HCT116 (cell line): ENCODE results near the gene MGAT4C. TPM values are rescaled to one million over a fixed set of nuclear protein-coding genes. Genes with fewer than 3 reads are reported as not detected.
"Not testable (repeated sequence)": the region's sequence is repeated elsewhere in the genome, so short reads cannot be mapped to it uniquely, and the experiment has no call there.

Experiments used
- ATAC-seq: fragments of 200-7000 bp; cut with Tn5 transposase; 2 replicates; pipeline ENCODE4 v1.9.1; 2020; ENCODE audit warnings: mild to moderate bottlenecking, moderate library complexity
- BruUV-seq: library from RNA; stranded (reverse); fragments of 400-500 nt; replicated peaks from 2 replicates; lab custom pipeline; 2021; lab: Mats Ljungman, UMichigan
- CTCF ChIA-PET: fragments of 300-600 bp; sonication (Branson Sonifier 250); formaldehyde crosslinking; loops from one replicate; lab custom pipeline; 2021; ENCODE audit warnings: antibody characterized with exemption; lab: Charles Lee
- POLR2A ChIA-PET: fragments of 300-600, 350-600 bp; sonication (Branson Sonifier 250); formaldehyde crosslinking; loops from one replicate; lab custom pipeline; 2021; ENCODE audit warnings: antibody characterized with exemption; lab: Charles Lee
- RAD21 ChIA-PET, 2 experiments: fragments of 300-600 bp; sonication (Branson Sonifier 250); formaldehyde crosslinking; loops; one replicate each; lab custom pipeline; 2023; ENCODE audit warnings: low total read pairs in 2 of 2; ENCODE audit not compliant: uncharacterized antibody in 2 of 2, unreplicated experiment in 2 of 2, low non-redundant PET in 1 of 2; lab: Charles Lee
- DNase-seq: peaks from one replicate; pipeline ENCODE4 v3.0.0-alpha.2; 2010; ENCODE audit warnings: low read depth, low spot score
- H2AFZ ChIP-seq: fragments of 200-600 bp; shearing (Covaris generic), sonication (generic); 2 replicates; pipeline ENCODE4 v1.6.1; 2017; ENCODE audit warnings: low read depth, mixed run types, mixed read lengths, antibody characterized with exemption, low read length; ENCODE audit not compliant: poor library complexity, severe bottlenecking
- H3K27ac ChIP-seq: 2 replicates; pipeline ENCODE4 v1.5.1; 2012; ENCODE audit warnings: low read depth, low read length
- H3K27me3 ChIP-seq: fragments of 200-600 bp; sonication (generic); 2 replicates; pipeline ENCODE4 v1.6.1; 2016; ENCODE audit warnings: mixed run types, low read length, mixed read lengths; ENCODE audit not compliant: insufficient read depth
- H3K36me3 ChIP-seq, 2 experiments: fragments of 200-500 bp in 1 of 2; fragments of 200-600 bp in 1 of 2; sonication (Bioruptor generic) in 1 of 2; sonication (generic) in 1 of 2; 2 replicates each; pipeline versions ENCODE4 v1.5.1 to v1.6.1; 2014 to 2016; ENCODE audit warnings: low read length in 2 of 2, inconsistent platforms in 1 of 2, mixed read lengths in 1 of 2, mixed run types in 1 of 2; ENCODE audit not compliant: insufficient read depth in 2 of 2, control insufficient read depth in 1 of 2
- H3K4me1 ChIP-seq, 2 experiments: fragments of 200-600 bp in 1 of 2; sonication (generic) in 1 of 2; 2 replicates each; pipeline versions ENCODE4 v1.5.1 to v1.6.1; 2012 to 2017; ENCODE audit warnings: low read length in 2 of 2, inconsistent platforms in 1 of 2, mild to moderate bottlenecking in 1 of 2, mixed read lengths in 1 of 2, mixed run types in 1 of 2, moderate library complexity in 1 of 2; ENCODE audit not compliant: insufficient read depth in 2 of 2, control insufficient read depth in 1 of 2
- H3K4me2 ChIP-seq: fragments of 200-600 bp; sonication (generic); 2 replicates; pipeline ENCODE4 v1.6.1; 2017; ENCODE audit warnings: mixed run types, low read length, mixed read lengths
- H3K4me3 ChIP-seq, 2 experiments: fragments of 200-600 bp in 1 of 2; sonication (generic) in 1 of 2; replicated peaks in 1 of 2; 2 replicates each; pipeline ENCODE4 v1.5.1; 2011 to 2016; ENCODE audit warnings: low read length in 2 of 2, control low read depth in 1 of 2, low read depth in 1 of 2, mild to moderate bottlenecking in 1 of 2, mixed read lengths in 1 of 2, mixed run types in 1 of 2
- H3K79me2 ChIP-seq: fragments of 200-600 bp; sonication (generic); 2 replicates; pipeline ENCODE4 v1.6.1; 2017; ENCODE audit warnings: mild to moderate bottlenecking, mixed run types, low read length, moderate library complexity, mixed read lengths; ENCODE audit not compliant: insufficient read depth
- H3K9ac ChIP-seq: fragments of 200-600 bp; sonication (generic); 2 replicates; pipeline ENCODE4 v1.6.1; 2016; ENCODE audit warnings: low read length, mixed read lengths
- H3K9me2 ChIP-seq: fragments of 200-600 bp; sonication (generic), shearing (Covaris generic); 2 replicates; pipeline ENCODE4 v1.6.1; 2017; ENCODE audit warnings: mixed run types, mild to moderate bottlenecking, moderate library complexity; ENCODE audit not compliant: insufficient read depth
- H3K9me3 ChIP-seq, 2 experiments: fragments of 200-500 bp in 1 of 2; fragments of 200-600 bp in 1 of 2; sonication (Bioruptor generic) in 1 of 2; sonication (generic) in 1 of 2; 2 replicates each; pipeline ENCODE4 v1.6.1; 2014 to 2017; ENCODE audit warnings: low read length in 2 of 2, mixed read lengths in 2 of 2, inconsistent platforms in 1 of 2, low read depth in 1 of 2, mild to moderate bottlenecking in 1 of 2, mixed run types in 1 of 2, moderate library complexity in 1 of 2; ENCODE audit not compliant: control insufficient read depth in 1 of 2, insufficient read depth in 1 of 2
- H4K20me1 ChIP-seq: fragments of 200-600 bp; sonication (generic), shearing (Covaris generic); 2 replicates; pipeline ENCODE4 v1.6.1; 2017; ENCODE audit warnings: mixed run types, mild to moderate bottlenecking, moderate library complexity; ENCODE audit not compliant: insufficient read depth
- EGR1 ChIP-seq: IDR thresholded peaks from 2 replicates; pipeline ENCODE4 v1.6.1; 2012; ENCODE audit warnings: low read depth
- ELF1 ChIP-seq: IDR thresholded peaks from 2 replicates; pipeline ENCODE4 v1.6.1; 2012; ENCODE audit warnings: low read depth, borderline replicate concordance
- POLR2A ChIP-seq: IDR thresholded peaks from 2 replicates; pipeline ENCODE4 v1.7.0; 2011; ENCODE audit warnings: borderline replicate concordance; ENCODE audit not compliant: insufficient read depth, insufficient read length; ENCODE audit errors: extremely low read depth
- RAD21 ChIP-seq: IDR thresholded peaks from 2 replicates; pipeline ENCODE4 v1.6.1; 2012; ENCODE audit warnings: low read depth, mild to moderate bottlenecking
- SRF ChIP-seq: IDR thresholded peaks from 2 replicates; pipeline ENCODE4 v1.6.1; 2012; ENCODE audit warnings: low read depth
- ZNF274 ChIP-seq: fragments of 200-500 bp; sonication (Bioruptor generic); IDR thresholded peaks from 2 replicates; pipeline ENCODE4 v1.6.1; 2014; ENCODE audit warnings: mild to moderate bottlenecking, low read depth, low read length, inconsistent platforms
- intact Hi-C: fragments of 100-400 bp; cut with micrococcal nuclease; formaldehyde crosslinking; loops from 2 replicates; pipeline ENCODE4 v1.10.0; 2022
- total RNA-seq: library from RNA; stranded (reverse); gene quantifications from one replicate; pipeline ENCODE4 v1.2.1, GENCODE V29; 2021; ENCODE audit not compliant: unreplicated experiment
- TF ChIP-seq, protein P1 (sequence below), 3 experiments: fragments of 200-600 bp in 1 of 3; sonication (generic) in 1 of 3; IDR thresholded peaks in 2 of 3; conservative IDR thresholded peaks in 1 of 3; 2 replicates each; pipeline ENCODE4 v1.5.1; 2012 to 2017; ENCODE audit warnings: low read depth in 2 of 3, low read length in 2 of 3, antibody characterized with exemption in 1 of 3, borderline replicate concordance in 1 of 3, control low read depth in 1 of 3, mild to moderate bottlenecking in 1 of 3, mixed read lengths in 1 of 3, mixed run types in 1 of 3, moderate library complexity in 1 of 3; ENCODE audit not compliant: insufficient read depth in 1 of 3
- TF ChIP-seq, protein P2 (sequence below): IDR thresholded peaks from 2 replicates; pipeline ENCODE4 v1.6.1; 2012
- TF ChIP-seq, protein P3 (sequence below): IDR thresholded peaks from 2 replicates; pipeline ENCODE4 v1.6.1; 2011; ENCODE audit warnings: mild to moderate bottlenecking, low read length, moderate library complexity; ENCODE audit not compliant: insufficient replicate concordance; ENCODE audit errors: extremely low read depth

Gene MGAT4C
- total RNA-seq, 1 experiment from 2014 or later = not detected

DNA sequence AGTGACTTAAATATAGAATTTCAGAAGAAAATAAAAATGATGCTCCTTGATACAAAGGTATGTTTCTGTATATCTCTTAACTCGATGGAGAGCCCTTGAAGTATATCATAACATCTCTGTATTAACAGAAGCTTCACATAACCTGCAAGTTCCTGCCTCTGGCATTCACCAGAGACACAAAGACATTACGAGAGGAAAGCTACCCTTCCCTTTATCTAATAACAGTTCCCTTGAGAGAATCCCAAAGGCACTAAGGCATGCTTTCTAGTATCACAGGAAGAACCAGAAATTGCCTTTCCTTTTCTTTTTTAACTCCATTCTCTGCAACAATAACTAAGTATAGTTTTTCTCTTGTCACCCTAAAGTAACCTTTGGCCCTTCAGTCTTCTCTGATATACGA, 164.5 kb downstream of the MGAT4C start (continued):
- TF ChIP-seq, protein P1, sequence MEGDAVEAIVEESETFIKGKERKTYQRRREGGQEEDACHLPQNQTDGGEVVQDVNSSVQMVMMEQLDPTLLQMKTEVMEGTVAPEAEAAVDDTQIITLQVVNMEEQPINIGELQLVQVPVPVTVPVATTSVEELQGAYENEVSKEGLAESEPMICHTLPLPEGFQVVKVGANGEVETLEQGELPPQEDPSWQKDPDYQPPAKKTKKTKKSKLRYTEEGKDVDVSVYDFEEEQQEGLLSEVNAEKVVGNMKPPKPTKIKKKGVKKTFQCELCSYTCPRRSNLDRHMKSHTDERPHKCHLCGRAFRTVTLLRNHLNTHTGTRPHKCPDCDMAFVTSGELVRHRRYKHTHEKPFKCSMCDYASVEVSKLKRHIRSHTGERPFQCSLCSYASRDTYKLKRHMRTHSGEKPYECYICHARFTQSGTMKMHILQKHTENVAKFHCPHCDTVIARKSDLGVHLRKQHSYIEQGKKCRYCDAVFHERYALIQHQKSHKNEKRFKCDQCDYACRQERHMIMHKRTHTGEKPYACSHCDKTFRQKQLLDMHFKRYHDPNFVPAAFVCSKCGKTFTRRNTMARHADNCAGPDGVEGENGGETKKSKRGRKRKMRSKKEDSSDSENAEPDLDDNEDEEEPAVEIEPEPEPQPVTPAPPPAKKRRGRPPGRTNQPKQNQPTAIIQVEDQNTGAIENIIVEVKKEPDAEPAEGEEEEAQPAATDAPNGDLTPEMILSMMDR (IDR thresholded peaks at IDR 0.05 in 2 of 3, conservative IDR thresholded peaks at IDR 0.05 in 1 of 3; ENCODE audit: borderline replicate concordance in 1 of 3, insufficient read depth in 1 of 3, low read depth in 2 of 3, low read length in 2 of 3) = no peak
- TF ChIP-seq POLR2A (no peak), RAD21 (no peak), ELF1 (no peak), ZNF274 (no peak), SRF (no peak)
- TF ChIP-seq, protein P2, sequence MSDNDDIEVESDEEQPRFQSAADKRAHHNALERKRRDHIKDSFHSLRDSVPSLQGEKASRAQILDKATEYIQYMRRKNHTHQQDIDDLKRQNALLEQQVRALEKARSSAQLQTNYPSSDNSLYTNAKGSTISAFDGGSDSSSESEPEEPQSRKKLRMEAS = no peak

DNA sequence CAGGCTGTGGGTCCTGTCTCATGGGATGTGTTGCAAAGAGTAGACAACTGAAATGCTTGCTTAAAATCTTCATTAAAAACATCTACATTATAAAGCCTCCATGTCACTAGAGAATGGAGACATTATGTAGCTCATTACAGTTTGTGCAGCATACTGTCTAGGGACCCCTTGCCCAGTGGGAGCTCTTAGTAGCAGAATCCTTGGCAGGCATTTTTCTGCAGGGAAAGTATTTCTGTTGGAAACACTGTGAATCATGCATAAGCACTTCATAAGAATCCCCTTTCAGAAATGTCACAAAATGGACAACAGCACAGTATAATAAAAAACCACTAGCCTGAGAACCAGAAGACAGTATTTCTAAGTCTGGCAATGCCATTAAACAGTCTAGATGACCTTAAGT, 174.3 kb downstream of the MGAT4C start:
- ATAC-seq = no peak
- no peaks in the 10 kb centered on the region for H4K20me1 ChIP-seq
- no TSS peak for BruUV-seq
- H3K36me3 ChIP-seq = no peaks in the 10 kb centered on the region
- no peaks in the 10 kb centered on the region for H3K9me3 ChIP-seq
- no peak for DNase-seq
- H3K79me2 ChIP-seq = no peaks in the 10 kb centered on the region
- intact Hi-C loops = no loop called here
- H2AFZ ChIP-seq = no peak overlapping the region
- H3K4me2 ChIP-seq = no peak overlapping the region
- H3K4me3 ChIP-seq = no peak overlapping the region
- CTCF ChIA-PET = no interaction called here
- POLR2A ChIA-PET = no interaction called here
- no peaks in the 10 kb centered on the region for H3K4me1 ChIP-seq
- RAD21 ChIA-PET = no interaction called here
- no peaks in the 10 kb centered on the region for H3K9me2 ChIP-seq
- H3K9ac ChIP-seq = no peak overlapping the region
- no peaks in the 10 kb centered on the region for H3K27me3 ChIP-seq
- H3K27ac ChIP-seq = no peak overlapping the region
- TF ChIP-seq, protein P1 (IDR thresholded peaks at IDR 0.05 in 2 of 3, conservative IDR thresholded peaks at IDR 0.05 in 1 of 3; ENCODE audit: borderline replicate concordance in 1 of 3, insufficient read depth in 1 of 3, low read depth in 2 of 3, low read length in 2 of 3) = no peak
- TF ChIP-seq EGR1 = no peak
- TF ChIP-seq SRF = no peak
- TF ChIP-seq, protein P3, sequence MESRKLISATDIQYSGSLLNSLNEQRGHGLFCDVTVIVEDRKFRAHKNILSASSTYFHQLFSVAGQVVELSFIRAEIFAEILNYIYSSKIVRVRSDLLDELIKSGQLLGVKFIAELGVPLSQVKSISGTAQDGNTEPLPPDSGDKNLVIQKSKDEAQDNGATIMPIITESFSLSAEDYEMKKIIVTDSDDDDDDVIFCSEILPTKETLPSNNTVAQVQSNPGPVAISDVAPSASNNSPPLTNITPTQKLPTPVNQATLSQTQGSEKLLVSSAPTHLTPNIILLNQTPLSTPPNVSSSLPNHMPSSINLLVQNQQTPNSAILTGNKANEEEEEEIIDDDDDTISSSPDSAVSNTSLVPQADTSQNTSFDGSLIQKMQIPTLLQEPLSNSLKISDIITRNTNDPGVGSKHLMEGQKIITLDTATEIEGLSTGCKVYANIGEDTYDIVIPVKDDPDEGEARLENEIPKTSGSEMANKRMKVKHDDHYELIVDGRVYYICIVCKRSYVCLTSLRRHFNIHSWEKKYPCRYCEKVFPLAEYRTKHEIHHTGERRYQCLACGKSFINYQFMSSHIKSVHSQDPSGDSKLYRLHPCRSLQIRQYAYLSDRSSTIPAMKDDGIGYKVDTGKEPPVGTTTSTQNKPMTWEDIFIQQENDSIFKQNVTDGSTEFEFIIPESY = no peak
- TF ChIP-seq, all 23 proteins: peak for 0

DNA sequence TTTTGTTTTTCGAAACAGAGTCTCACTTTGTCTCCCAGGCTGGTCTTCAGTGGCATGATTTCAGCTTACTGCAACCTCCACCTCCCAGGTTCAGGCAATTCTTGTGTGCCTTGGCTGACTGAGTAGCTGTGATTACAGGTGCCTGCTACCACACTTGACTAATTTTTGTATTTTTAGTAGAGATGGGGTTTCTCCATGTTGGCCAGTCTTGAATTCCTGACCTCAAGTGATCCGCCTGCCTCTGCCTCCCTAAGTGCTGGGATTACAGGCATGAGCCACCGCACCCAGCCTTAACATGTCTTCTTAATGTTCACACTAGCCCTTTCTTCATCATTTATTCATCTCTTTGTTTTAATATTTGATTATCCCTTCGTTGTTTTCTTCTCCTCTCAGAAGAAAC, 197.1 kb downstream of the MGAT4C start:
- CTCF ChIA-PET, H3K79me2 ChIP-seq, H3K27me3 ChIP-seq, BruUV-seq, DNase-seq, RAD21 ChIA-PET, H2AFZ ChIP-seq, POLR2A ChIA-PET, intact Hi-C loops, H3K36me3 ChIP-seq, H3K4me3 ChIP-seq, H3K4me2 ChIP-seq, H3K4me1 ChIP-seq, ATAC-seq, H3K27ac ChIP-seq, H3K9me2 ChIP-seq, H3K9me3 ChIP-seq, H4K20me1 ChIP-seq, H3K9ac ChIP-seq: not testable (repeated sequence)
